GM18870 (cell line): ENCODE results near the gene RALGAPA1.
"Not testable (repeated sequence)": the region's sequence is repeated elsewhere in the genome, so short reads cannot be mapped to it uniquely, and the experiment has no call there.

ENCODE experiments used
- ATAC-seq: cut with Tn5 transposase; IDR thresholded peaks from one replicate; pipeline ENCODE4 v1.9.1; 2021; ENCODE audit warnings: moderate library complexity; ENCODE audit not compliant: unreplicated experiment

The RALGAPA1 gene

DNA sequence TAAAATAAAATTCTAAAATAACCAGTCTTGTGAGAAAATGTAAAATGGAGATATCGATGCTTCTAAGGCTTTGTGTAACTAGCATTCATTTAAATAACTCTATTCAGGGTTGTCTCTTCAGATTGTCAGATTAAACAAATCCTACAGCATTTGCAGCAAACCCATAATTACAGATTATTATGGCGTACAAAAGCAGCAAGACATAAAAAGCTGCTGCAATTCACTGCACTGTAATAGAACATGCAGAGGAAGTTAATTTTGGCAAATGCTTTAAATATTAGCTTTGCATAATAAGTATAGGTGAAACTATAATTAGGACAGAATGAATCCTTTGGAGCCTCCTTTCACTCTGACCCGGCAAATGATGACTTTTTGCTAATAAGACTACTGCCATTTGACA is 176.8 kb downstream of the RALGAPA1 start:
- ATAC-seq = no peak

DNA sequence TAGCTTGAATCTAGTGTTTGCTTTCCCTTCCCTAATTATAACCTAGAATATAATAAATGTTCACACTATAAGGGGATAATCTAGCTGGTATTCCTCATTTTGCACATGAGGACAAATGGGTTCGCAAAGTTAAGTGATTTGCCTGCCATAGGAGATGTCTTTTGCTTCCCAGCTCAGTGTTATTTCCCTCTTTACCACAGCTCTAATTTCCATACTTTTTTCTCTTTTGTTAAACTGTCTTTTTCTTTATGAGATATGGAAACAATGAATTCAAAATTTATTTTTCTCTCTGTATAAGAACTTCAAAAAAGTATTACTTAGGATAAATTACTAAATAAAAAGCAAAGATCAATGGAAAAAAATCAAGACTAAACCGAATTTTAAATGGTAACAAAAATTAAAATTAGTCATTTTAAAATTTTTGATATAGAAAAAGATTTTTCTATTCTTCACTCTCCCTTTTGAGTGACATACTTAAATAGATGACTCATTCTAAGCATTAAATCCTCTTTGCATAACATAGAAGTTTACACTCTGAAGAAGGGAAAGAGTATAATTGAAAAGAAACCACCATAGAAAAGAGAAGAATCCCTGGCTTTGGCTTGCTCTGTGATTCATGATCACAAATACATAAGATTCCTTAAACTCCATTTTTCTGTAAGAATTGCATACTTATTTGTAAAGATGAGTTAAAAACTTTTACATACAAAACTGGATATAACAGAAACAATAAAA is 177.9 kb downstream of the RALGAPA1 start:
- ATAC-seq = no peak

DNA sequence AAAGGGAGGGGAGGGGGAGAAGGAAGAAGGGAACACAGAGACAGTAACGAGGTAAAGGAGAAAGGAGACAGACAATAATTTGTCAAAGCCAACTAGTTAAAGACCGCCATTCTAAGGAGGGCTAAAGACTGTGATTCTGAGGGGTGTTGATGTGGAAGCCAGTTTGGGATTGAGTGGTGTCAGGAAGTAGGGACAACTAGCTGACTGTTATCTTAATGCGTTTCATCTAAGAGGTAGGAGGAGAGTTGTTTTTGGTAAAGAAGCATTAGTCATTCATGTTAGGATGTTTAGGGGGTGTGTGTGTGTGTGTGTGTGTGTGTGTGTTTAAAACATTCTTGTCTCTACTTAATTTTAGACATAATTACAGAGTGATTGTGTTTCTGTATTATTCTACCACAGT is 180.1 kb downstream of the RALGAPA1 start:
- ATAC-seq = no peak

DNA sequence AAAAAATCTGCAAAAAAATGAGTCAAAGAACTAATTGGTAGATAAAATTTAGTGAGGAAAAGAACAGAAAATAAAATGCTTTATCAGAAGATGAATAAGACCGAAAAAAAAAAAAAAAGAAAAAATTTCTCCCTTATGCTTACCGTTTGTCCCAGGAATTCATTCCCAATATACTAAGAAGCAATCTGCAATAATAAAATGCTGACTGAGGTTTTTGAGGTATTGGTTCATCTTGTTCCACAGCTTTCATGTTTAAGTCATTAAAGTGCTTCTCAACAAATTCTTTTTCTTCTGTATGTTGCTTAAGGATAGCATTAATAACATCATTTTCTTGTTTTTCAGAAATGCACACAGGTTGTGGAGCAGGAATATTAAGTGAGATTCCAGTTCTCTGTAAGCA is 182.1 kb downstream of the RALGAPA1 start:
- not testable (repeated sequence) for ATAC-seq

DNA sequence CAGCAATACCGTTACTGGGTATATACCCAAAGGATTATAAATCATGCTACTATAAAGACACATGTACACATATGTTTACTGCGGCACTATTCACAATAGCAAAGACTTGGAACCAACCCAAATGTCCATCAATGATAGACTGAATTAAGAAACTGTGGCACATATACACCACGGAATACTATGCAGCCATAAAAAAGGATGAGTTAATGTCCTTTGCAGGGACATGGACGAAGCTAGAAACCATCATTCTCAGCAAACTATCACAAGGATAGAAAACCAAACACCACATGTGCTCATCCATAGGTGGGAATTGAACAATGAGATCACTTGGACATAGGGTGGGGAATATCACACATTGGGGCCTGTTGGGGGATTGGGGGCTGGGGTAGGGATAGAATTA is 187.1 kb downstream of the RALGAPA1 start:
- ATAC-seq = not testable (repeated sequence)

DNA sequence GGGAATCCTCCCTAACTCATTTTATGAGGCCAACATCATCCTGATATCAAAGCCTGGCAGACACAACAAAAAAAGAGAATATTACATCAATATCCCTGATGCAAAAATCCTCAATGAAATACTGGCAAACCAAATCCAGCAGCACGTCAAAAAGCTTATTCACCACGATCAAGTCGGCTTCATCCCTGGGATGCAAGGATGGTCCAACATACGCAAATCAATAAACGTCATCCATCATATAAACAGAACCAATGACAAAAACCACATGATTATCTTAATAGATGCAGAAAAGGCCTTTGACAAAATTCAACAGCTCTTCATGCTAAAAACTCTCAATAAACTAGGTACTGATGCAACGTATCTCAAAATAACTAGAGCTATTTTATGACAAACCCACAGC is 189.1 kb downstream of the RALGAPA1 start:
- not testable (repeated sequence) for ATAC-seq

DNA sequence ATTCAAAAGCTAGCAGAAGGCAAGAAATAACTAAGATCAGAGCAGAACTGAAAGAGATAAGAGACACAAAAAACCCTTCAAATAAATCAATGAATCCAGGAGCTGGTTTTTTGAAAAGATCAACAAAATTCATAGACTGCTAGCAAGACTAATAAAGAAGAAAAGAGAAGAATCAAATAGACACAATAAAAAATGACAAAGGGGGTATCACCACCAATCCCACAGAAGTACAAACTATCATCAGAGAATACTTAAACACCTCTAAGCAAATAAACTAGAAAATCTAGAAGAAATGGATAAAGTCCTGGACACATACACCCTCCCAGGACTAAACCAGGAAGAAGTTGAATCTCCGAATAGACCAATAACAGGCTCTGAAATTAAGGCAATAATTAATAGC is 189.6 kb downstream of the RALGAPA1 start:
- ATAC-seq = not testable (repeated sequence)

DNA sequence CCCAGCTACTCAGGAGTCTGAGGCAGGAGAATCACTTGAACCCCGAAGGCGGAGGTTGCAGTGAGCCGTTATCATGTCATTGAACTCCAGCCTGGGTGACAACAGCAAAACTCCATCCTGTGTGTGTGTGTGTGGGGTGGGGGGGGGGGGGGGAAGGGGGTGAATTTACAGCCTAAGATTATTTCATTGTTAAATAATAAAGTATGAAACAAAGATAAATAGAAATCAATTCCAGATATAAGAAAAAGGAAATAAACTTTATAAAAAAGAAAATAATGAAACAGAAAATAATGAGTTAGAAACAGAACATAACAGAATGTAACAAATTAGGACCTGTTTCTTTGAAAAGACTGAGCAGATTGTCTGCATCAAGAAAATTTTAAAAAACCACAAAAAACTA is 191.6 kb downstream of the RALGAPA1 start:
- ATAC-seq = no peak

DNA sequence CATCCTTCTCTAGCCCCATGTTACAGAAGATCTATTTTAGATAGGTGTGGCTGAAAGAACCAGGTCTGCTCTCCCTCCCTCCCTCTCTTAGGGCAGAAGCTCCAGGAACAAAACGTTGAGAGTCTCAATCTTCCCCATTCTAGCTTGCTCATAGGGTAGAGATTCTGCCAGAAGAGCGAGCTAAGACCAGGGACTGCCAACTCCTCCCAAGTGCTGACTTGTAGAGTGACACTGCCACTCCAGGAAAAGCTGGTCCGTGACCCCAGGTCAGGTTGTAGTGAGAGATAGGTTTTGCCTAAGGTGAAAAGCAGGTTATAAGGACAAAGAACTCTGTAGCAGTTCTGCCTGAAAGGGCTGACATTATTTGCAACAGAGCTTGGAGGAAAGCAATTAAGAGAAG is 201.7 kb downstream of the RALGAPA1 start:
- no peak for ATAC-seq

DNA sequence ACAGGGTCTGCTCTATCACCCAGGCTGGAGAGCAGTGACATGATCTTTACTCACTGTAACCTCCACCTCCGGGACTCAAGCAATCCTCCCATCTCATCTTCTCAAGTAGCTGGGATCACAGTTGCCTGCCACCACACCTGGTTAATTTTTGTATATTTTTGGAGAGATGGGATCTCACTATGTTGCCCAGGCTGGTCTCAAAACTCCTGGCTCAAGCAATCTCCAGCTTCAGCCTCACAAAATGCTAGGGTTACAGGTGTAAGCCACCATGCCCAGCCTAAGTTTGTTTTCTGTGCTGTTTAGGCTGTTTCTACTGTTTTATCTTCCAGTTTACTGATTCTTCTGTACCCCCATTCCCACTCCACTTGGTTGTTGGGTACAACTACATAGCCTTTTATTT is 208.8 kb downstream of the RALGAPA1 start:
- ATAC-seq = no peak

DNA sequence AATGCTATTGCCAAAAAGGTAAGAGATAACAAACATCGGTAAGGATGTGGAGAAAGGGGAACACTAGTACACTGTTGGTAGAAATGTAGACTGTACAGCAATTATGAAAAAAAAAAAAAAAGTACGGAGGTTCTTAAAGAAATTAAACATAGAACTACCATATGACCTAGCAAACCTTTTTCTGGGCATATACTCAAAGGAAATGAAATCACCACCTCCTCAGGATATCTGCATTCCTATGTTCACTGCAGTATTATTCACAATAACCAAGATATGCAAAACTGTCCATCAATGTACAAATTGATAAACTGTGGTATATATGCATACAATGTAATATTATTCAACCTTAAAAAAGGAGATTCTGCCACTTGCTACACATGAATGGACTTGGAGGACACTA is 214.5 kb downstream of the RALGAPA1 start:
- no peak for ATAC-seq

DNA sequence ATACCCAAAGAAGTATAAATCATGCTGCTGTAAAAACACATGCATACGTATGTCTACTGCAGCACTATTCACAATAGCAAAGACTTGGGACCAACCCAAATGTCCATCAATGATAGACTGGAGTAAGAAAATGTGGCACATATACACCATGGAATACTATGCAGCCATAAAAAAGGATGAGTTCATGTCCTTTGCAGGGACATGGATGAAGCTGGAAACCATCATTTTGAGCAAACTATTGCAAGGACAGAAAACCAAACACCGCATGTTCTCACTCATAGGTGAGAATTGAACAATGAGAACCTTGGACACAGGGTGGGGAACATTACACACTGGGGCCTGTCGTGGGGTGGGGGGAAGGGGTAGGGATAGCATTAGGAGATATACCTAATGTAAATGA is 221.7 kb downstream of the RALGAPA1 start:
- ATAC-seq = not testable (repeated sequence)

DNA sequence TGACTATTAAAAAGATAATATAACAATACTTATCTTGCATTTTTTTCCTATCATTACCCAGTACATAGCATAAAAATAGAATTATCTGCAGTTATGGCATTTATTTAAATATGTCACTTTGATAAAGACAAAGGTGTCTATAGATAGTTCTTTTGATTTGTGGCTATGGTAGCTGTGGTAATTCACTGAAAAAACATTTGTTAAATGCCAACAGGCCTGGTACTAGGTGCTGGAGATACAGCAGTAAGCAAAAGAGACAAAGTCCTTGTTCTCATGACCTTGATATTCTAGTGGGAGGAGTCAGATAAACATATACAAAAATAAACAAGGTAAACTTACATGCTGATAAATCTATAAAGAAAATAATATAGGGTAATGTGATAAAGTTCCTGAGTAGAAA is 230.5 kb downstream of the RALGAPA1 start:
- ATAC-seq = no peak

DNA sequence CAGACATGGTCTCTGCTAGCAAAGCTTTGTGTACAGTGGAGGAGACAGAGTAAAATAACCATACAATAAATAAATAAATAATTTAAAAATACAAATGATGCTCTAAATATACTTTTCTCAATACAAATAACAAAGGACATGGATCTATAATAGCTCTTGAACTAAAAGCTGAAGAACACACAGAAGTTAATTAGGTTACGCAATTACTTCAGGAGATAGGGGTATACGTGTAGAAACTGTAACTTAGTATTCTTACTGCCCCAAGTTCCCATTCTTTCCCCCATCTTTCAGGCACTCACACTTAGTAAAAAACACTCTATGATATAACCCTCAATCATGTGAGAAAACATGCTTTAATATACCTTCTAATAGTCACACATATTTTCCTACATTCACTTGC is 231.0 kb downstream of the RALGAPA1 start:
- no peak for ATAC-seq

DNA sequence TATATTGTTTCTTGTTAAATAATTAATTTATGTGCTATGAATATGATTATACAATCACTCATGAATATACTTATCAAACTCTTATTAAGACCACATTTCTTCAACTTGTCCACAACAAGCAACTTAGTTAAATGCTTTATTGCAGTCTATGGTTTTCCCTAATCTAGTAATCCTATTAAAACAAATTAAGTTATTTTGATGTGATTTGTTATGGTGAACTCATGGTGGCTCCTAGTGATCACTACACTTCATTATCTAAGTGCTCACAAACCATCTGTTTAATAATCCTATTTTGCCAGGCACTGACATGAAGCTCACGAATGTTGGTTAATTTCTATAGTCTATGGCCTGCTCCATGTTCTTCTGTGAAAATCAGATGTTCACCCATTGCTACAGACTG is 232.2 kb downstream of the RALGAPA1 start:
- no peak for ATAC-seq

DNA sequence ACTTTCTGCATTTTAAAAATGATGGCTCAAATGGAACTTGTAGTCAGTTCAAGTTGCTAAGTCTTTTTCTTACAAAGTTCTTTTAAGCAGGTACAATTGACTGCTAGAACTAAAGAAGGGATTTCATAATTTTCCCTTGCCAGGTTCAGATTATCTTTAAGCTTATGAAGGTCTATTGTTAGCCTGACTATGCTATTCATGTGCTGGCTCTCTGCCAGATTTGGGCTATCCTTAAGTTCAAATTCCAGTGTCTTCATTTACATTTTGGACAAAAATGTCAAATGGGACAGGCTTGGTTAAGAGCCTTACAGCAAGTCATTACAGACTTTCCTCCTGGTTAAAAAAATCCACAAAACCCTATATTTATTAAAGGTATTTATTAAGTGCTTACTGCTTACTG is 232.8 kb downstream of the RALGAPA1 start:
- no peak for ATAC-seq

DNA sequence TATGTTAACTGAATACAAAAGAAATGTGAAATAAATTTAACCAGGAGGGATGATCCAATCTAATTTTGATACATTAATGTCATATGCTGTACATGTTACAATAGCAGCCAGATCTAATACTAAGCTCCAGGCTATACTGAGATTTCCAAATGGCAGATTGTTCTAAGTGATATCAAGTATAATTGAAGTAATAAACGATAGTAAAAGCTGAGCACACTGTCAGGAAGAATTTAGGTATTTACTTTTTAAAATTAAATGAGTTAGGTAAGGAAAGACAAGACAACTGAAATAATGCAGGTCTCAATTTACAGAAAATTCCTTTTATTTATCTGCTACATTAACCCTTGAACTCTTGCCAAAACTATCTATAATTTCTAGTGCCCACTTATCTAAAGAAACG is 235.2 kb downstream of the RALGAPA1 start:
- ATAC-seq = no peak

DNA sequence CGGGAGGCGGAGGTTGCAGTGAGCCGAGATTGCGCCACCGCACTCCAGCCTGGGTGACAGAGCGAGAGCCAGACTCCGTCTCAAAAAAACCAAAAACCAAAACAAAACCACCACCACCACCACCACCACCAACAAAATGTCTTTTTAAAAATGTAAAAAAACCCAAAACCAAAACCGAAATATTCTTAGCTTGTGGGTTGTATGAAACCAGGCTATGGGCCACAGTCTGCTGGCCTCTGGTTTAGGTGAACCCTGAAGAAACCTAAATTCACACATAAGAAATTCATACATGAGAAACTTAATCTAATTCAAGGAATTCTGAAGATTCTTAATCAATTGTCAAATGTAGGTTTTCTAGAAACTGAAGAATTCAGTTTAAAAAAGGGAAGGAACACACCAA is 237.5 kb downstream of the RALGAPA1 start:
- no peak for ATAC-seq

DNA sequence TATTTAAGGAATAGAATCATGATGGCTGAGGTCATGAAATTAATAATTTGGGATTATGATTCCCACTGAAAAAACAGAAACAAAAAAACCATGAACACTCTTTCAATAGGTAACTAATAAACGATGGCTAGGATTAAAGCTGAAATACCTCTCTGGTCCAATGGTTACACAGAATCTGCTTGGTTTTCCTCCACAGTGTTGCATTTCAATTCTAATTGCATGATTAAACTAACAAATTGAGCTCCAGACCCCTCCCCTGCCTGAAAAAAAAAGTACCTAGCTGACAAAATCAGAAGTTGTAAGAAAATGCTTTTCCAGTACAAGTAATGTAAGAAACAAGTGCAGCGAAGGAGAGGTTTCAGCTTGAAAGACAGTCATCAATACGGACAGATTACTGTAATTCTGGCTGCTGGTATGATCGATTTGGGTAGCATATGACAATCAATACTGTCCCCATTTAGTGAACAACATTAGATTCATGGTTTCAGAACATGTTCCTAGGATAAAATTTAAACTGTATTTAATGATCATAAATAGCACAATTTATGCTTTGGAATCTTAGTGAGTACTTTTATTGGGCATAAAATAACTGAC is 243.1 kb downstream of the RALGAPA1 start:
- ATAC-seq = no peak

DNA sequence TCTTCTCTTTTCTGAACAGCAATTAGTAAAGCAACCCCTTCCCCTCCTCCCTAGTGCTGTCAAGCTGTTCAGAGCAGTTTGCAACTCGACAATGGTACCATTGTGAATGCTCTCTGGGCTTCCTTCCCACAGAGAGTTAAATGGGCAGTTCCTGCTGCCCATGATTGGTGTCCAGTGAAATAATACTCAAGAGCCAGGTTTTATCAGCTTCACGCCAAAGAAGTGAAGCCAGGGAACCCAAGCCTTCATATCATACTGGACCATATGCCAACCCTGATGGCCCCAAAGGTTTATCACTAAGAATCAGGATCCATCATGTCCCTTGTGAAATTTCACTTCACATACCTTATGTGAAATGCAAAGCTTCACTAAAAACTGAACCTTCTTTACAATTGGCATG is 250.4 kb downstream of the RALGAPA1 start:
- no peak for ATAC-seq

DNA sequence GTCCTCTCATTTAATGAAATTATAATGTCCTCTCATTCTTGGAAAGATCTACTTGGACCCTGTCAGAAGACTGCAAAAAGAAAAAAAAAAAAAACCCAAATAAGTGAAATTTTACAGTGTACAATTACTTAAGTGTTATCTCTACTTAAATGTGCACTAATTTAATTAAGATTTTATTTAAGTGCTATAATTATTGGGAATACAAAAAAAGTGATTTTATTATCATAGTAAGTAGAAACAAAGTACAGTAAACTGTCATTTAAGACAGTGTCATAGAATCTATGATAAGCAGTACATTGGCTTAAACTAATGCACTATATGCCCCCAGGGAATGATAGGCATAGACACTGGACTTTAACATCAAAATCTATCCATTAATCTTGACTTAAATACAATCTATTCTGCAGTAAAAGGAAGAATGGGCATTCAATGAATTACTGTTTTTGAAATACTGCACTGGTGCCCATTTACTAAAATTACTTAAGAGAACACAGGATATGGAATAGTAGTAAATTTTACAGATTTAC is 251.8 kb downstream of the RALGAPA1 start:
- no peak for ATAC-seq

DNA sequence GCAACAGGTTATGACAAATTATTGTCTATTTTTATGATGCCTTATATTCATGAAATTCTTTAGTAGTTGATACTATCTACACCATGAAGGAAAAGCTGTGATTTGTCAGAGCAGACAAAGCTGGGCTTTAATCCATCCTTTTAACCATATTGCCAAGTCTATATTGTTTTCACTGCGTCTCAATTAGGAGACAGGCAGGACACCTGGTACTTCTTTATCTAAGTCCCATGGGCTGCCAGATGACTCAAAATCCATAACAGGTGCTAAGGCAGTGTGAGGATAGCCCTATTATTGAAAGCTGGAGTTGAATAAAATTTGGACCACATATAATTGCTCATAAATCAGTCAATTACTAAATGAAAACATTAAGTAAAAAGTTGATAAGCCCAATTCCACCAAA is 252.5 kb downstream of the RALGAPA1 start:
- no peak for ATAC-seq

DNA sequence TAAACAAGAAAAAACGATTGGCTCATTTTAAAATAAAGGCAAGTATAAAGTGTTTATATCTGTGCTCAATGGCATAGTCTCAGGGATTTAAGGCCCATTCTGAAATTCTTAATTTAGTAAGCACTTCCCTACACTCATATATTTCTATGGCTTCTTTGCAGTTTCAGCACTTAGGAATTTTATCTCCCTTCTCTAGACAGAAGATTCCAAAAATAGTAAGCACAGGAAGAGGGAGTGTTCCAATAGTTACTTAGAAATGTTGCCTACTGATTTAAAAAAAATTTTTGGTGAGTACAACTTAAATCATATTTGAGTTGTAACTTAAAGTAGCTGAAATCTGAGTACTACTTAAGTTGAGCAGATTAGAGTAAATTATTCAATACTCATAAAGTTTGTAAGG is 255.3 kb downstream of the RALGAPA1 start:
- no peak for ATAC-seq
